Body of pancreas (tissue), 4 donors: Measurements from ENCODE around the gene TSSC4. TPM values are rescaled to one million over a fixed set of nuclear protein-coding genes. Genes with fewer than 3 reads are reported as not detected.

Experiments used
- ATAC-seq: fragments of 150-250 bp; one replicate; pipeline ENCODE4 v1.9.1; 2016
- DNase-seq, 4 donors: peaks; one replicate each; pipeline ENCODE4 v3.0.0-alpha.2; 2019
- H3K27ac ChIP-seq, 4 donors: fragments of 200-600 bp; sonication (generic); 1 replicate in 3 of 4; 2 replicates in 1 of 4; pipeline versions ENCODE4 v1.5.1 to v1.6.1; 2016 to 2019; ENCODE audit warnings: mild to moderate bottlenecking in 1 of 4, mixed read lengths in 1 of 4, moderate library complexity in 1 of 4
- H3K27me3 ChIP-seq, 2 donors: fragments of 200-600 bp; sonication (generic); one replicate each; pipeline ENCODE4 v1.6.0; 2016; ENCODE audit warnings: mild to moderate bottlenecking in 1 of 2
- H3K36me3 ChIP-seq, 2 donors: fragments of 200-600 bp; sonication (generic); replicated peaks in 1 of 2; 2 replicates each; pipeline ENCODE4 v1.5.1; 2016; ENCODE audit warnings: low read depth in 2 of 2; ENCODE audit not compliant: insufficient read depth in 1 of 2
- H3K4me1 ChIP-seq: fragments of 200-600 bp; sonication (generic); one replicate; pipeline ENCODE4 v1.6.0; 2016
- H3K4me3 ChIP-seq, 2 donors: fragments of 200-600 bp; sonication (generic); 1 replicate in 1 of 2; 2 replicates in 1 of 2; pipeline ENCODE4 v1.5.1; 2016 to 2019
- H3K9me3 ChIP-seq, 3 donors: fragments of 200-600 bp; sonication (generic); 1 replicate in 2 of 3; 2 replicates in 1 of 3; pipeline ENCODE4 v1.5.1; 2016
- POLR2A ChIP-seq, 3 donors: fragments of 450-650 bp; IDR thresholded peaks; one replicate each; pipeline ENCODE4 v1.6.1; 2016; ENCODE audit warnings: antibody characterized with exemption in 3 of 3, mild to moderate bottlenecking in 2 of 3
- WGBS, 2 donors: methylation state at CpG; one replicate each; pipeline ENCODE4 v1.1.5; 2017; 5-methylcytosine and 5-hydroxymethylcytosine counted together
- intact Hi-C: fragments of 100-400 bp; cut with DNase I; formaldehyde crosslinking; loops from one replicate; pipeline ENCODE4 v1.15.1; 2023
- total RNA-seq, 2 donors: library from RNA; depleted of rRNA; stranded (reverse); fragments of >200 nt; gene quantifications; one replicate each; pipeline ENCODE4 v1.1.0, GENCODE V29; 2016
- TF ChIP-seq, protein P1 (sequence below), 7 experiments: fragments of 450-650 bp in 4 of 7; fragments of 200-600 bp in 3 of 7; sonication (generic) in 3 of 7; IDR thresholded peaks; one replicate each; pipeline ENCODE4 v1.5.1; 2016 to 2019; ENCODE audit warnings: antibody characterized with exemption in 7 of 7

TSSC4 gene
- total RNA-seq, 2 donors from 2014 or later = 21.5 to 25.7 TPM

- Histone ChIP-seq H3K36me3 (no peaks in the 10 kb centered on the region), H3K27ac (no peak overlapping the region), H3K4me3 (no peak overlapping the region), H3K27me3 (no peaks in the 10 kb centered on the region), H3K9me3 (no peaks in the 10 kb centered on the region), H3K4me1 (peaks cover 6% of the 10 kb centered on the region)
- ATAC-seq (no peak), DNase-seq (no peak)
- intact Hi-C loops = no loop called here
- TF ChIP-seq, protein P1, sequence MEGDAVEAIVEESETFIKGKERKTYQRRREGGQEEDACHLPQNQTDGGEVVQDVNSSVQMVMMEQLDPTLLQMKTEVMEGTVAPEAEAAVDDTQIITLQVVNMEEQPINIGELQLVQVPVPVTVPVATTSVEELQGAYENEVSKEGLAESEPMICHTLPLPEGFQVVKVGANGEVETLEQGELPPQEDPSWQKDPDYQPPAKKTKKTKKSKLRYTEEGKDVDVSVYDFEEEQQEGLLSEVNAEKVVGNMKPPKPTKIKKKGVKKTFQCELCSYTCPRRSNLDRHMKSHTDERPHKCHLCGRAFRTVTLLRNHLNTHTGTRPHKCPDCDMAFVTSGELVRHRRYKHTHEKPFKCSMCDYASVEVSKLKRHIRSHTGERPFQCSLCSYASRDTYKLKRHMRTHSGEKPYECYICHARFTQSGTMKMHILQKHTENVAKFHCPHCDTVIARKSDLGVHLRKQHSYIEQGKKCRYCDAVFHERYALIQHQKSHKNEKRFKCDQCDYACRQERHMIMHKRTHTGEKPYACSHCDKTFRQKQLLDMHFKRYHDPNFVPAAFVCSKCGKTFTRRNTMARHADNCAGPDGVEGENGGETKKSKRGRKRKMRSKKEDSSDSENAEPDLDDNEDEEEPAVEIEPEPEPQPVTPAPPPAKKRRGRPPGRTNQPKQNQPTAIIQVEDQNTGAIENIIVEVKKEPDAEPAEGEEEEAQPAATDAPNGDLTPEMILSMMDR (IDR thresholded peaks at IDR 0.05) = no peak
- TF ChIP-seq POLR2A (IDR thresholded peaks at IDR 0.05) = no peak
- 93% methylated on average over 7 of the region's 7 CpGs; no CpG with 5 or more reads in 1 of the 2 donors for WGBS, 2 donors
Measured at GRCh38 chr11:2368178-2368850, 32.2 kb upstream of the TSSC4 start.

- intact Hi-C loops = no loop called here
- Histone ChIP-seq H3K4me1 (peaks cover 6% of the 10 kb centered on the region), H3K9me3 (no peaks in the 10 kb centered on the region), H3K27ac (no peak overlapping the region), H3K4me3 (no peak overlapping the region), H3K36me3 (no peaks in the 10 kb centered on the region), H3K27me3 (no peaks in the 10 kb centered on the region)
- ATAC-seq (no peak), DNase-seq (no peak)
- 72 to 75% methylated on average over 10 of the region's 10 CpGs for WGBS, 2 donors
- TF ChIP-seq, protein P1 (IDR thresholded peaks at IDR 0.05) = no peak
- no peak for TF ChIP-seq POLR2A (IDR thresholded peaks at IDR 0.05)
Measured at GRCh38 chr11:2368851-2369180, 31.7 kb upstream of the TSSC4 start.

- H3K27ac ChIP-seq = no peak overlapping the region
- peaks cover 9% of the 10 kb centered on the region for H3K4me1 ChIP-seq
- 84 to 87% methylated on average over 10 to 12 of the region's 12 CpGs for WGBS, 2 donors
- H3K4me3 ChIP-seq = no peak overlapping the region
- no peak for DNase-seq
- no peaks in the 10 kb centered on the region for H3K27me3 ChIP-seq
- TF ChIP-seq, protein P1 (IDR thresholded peaks at IDR 0.05) = no peak
- no peak for TF ChIP-seq POLR2A (IDR thresholded peaks at IDR 0.05)
- no peaks in the 10 kb centered on the region for H3K9me3 ChIP-seq
- H3K36me3 ChIP-seq = no peaks in the 10 kb centered on the region
- ATAC-seq = no peak
- intact Hi-C loops = no loop called here
Measured at GRCh38 chr11:2369320-2369719, 31.2 kb upstream of the TSSC4 start.

- Histone ChIP-seq H3K4me1 (peaks cover 14% of the 10 kb centered on the region), H3K9me3 (no peaks in the 10 kb centered on the region), H3K4me3 (no peak overlapping the region), H3K36me3 (no peaks in the 10 kb centered on the region), H3K27me3 (no peaks in the 10 kb centered on the region), H3K27ac (no peak overlapping the region)
- TF ChIP-seq, protein P1 (IDR thresholded peaks at IDR 0.05) = no peak
- TF ChIP-seq POLR2A (IDR thresholded peaks at IDR 0.05) = no peak
- no peak for ATAC-seq
- intact Hi-C loops = no loop called here
- no peak for DNase-seq
- WGBS, 2 donors = 87 to 94% methylated on average over 9 of the region's 9 CpGs
Measured at GRCh38 chr11:2369896-2370295, 30.7 kb upstream of the TSSC4 start.
